Measurements from ENCODE around the gene IMMP2L. TPM values are rescaled to one million over a fixed set of nuclear protein-coding genes. Genes with fewer than 3 reads are reported as not detected.

Gene IMMP2L
- total RNA-seq, 2 donors from 2014 or later: 10.9 to 12.7 TPM

- peaks cover 2 to 11% of the 10 kb centered on the region in 2 donors for H3K27me3 Mint-ChIP-seq
- H3K4me3 Mint-ChIP-seq: no peak overlapping the region
- H3K9me3 Mint-ChIP-seq: no peaks in the 10 kb centered on the region
- DNase-seq (ENCODE audit: low spot score) (no peak), ATAC-seq (no peak)
- H3K36me3 Mint-ChIP-seq: peaks cover 4% of the 10 kb centered on the region
- no peaks in the 10 kb centered on the region for H3K4me1 Mint-ChIP-seq (ENCODE audit: low read depth in 2 of 2)
- no peak overlapping the region for H3K27ac Mint-ChIP-seq
These were observed 27.0 kb downstream of the IMMP2L start for GRCh38 chr7:111535142-111535870.

- peaks cover 11 to 13% of the 10 kb centered on the region in 2 donors for H3K27me3 Mint-ChIP-seq
- H3K36me3 Mint-ChIP-seq: no peaks in the 10 kb centered on the region
- DNase-seq (ENCODE audit: low spot score) (no peak), ATAC-seq (no peak)
- no peaks in the 10 kb centered on the region for H3K9me3 Mint-ChIP-seq
- no peak overlapping the region for H3K4me3 Mint-ChIP-seq
- H3K4me1 Mint-ChIP-seq (ENCODE audit: low read depth in 2 of 2): peaks cover 11 to 14% of the 10 kb centered on the region in 2 donors
- H3K27ac Mint-ChIP-seq: no peak overlapping the region
These were observed 29.7 kb downstream of the IMMP2L start for GRCh38 chr7:111532625-111533024.

GRCh38 chr7:111531993-111532392 lies 30.3 kb downstream of the IMMP2L start:
- no peak overlapping the region for H3K27ac Mint-ChIP-seq
- ATAC-seq (no peak), DNase-seq (ENCODE audit: low spot score) (no peak)
- H3K9me3 Mint-ChIP-seq: no peaks in the 10 kb centered on the region
- no peaks in the 10 kb centered on the region for H3K36me3 Mint-ChIP-seq
- no peak overlapping the region for H3K4me3 Mint-ChIP-seq
- peaks cover 12 to 14% of the 10 kb centered on the region in 2 donors for H3K27me3 Mint-ChIP-seq
- peaks cover 12 to 16% of the 10 kb centered on the region in 2 donors for H3K4me1 Mint-ChIP-seq (ENCODE audit: low read depth in 2 of 2)

- no peaks in the 10 kb centered on the region for H3K36me3 Mint-ChIP-seq
- DNase-seq (ENCODE audit: low spot score) (no peak), ATAC-seq (no peak)
- H3K9me3 Mint-ChIP-seq: no peaks in the 10 kb centered on the region
- H3K27ac Mint-ChIP-seq: no peak overlapping the region
- peaks cover 22 to 26% of the 10 kb centered on the region in 2 donors for H3K27me3 Mint-ChIP-seq
- H3K4me3 Mint-ChIP-seq: no peak overlapping the region
- peaks cover 19 to 24% of the 10 kb centered on the region in 2 donors for H3K4me1 Mint-ChIP-seq (ENCODE audit: low read depth in 2 of 2)
These were observed 32.0 kb downstream of the IMMP2L start for GRCh38 chr7:111530356-111530668.

GRCh38 chr7:111529507-111530355 lies 32.6 kb downstream of the IMMP2L start:
- peaks cover 24 to 32% of the 10 kb centered on the region in 2 donors for H3K27me3 Mint-ChIP-seq
- no peak for DNase-seq (ENCODE audit: low spot score)
- peaks cover 22 to 26% of the 10 kb centered on the region in 2 donors for H3K4me1 Mint-ChIP-seq (ENCODE audit: low read depth in 2 of 2)
- no peaks in the 10 kb centered on the region for H3K36me3 Mint-ChIP-seq
- ATAC-seq: no peak
- H3K4me3 Mint-ChIP-seq: no peak overlapping the region
- H3K27ac Mint-ChIP-seq: no peak overlapping the region
- no peaks in the 10 kb centered on the region for H3K9me3 Mint-ChIP-seq

GRCh38 chr7:111528331-111528730 lies 34.0 kb downstream of the IMMP2L start:
- H3K27me3 Mint-ChIP-seq: peaks cover 26 to 34% of the 10 kb centered on the region in 2 donors
- peaks cover 22 to 26% of the 10 kb centered on the region in 2 donors for H3K4me1 Mint-ChIP-seq (ENCODE audit: low read depth in 2 of 2)
- ATAC-seq: peak in 1 of 2 donors; percentile 60
- H3K36me3 Mint-ChIP-seq: no peaks in the 10 kb centered on the region
- H3K27ac Mint-ChIP-seq: peak overlapping the region in 1 of 2 donors; percentile 48
- H3K4me3 Mint-ChIP-seq: peak overlapping the region; percentile 31
- DNase-seq (ENCODE audit: low spot score): no peak
- no peaks in the 10 kb centered on the region for H3K9me3 Mint-ChIP-seq

- H3K9me3 Mint-ChIP-seq: no peaks in the 10 kb centered on the region
- ATAC-seq: no peak
- no peak for DNase-seq (ENCODE audit: low spot score)
- H3K4me3 Mint-ChIP-seq: no peak overlapping the region
- H3K27ac Mint-ChIP-seq: no peak overlapping the region
- peaks cover 26 to 34% of the 10 kb centered on the region in 2 donors for H3K27me3 Mint-ChIP-seq
- peaks cover 22 to 26% of the 10 kb centered on the region in 2 donors for H3K4me1 Mint-ChIP-seq (ENCODE audit: low read depth in 2 of 2)
- no peaks in the 10 kb centered on the region for H3K36me3 Mint-ChIP-seq
These were observed 34.7 kb downstream of the IMMP2L start for GRCh38 chr7:111527545-111527944.

- peaks cover 22 to 26% of the 10 kb centered on the region in 2 donors for H3K4me1 Mint-ChIP-seq (ENCODE audit: low read depth in 2 of 2)
- peaks cover 11% of the 10 kb centered on the region for H3K36me3 Mint-ChIP-seq
- H3K4me3 Mint-ChIP-seq: no peak overlapping the region
- peaks cover 4% of the 10 kb centered on the region for H3K9me3 Mint-ChIP-seq
- H3K27ac Mint-ChIP-seq: no peak overlapping the region
- H3K27me3 Mint-ChIP-seq: peaks cover 29% of the 10 kb centered on the region in 2 donors
- ATAC-seq: no peak
- no peak for DNase-seq (ENCODE audit: low spot score)
These were observed 37.2 kb downstream of the IMMP2L start for GRCh38 chr7:111525100-111525499.

GRCh38 chr7:111521660-111522059 lies 40.6 kb downstream of the IMMP2L start:
- H3K27ac Mint-ChIP-seq: no peak overlapping the region
- peaks cover 17 to 20% of the 10 kb centered on the region in 2 donors for H3K27me3 Mint-ChIP-seq
- H3K4me3 Mint-ChIP-seq: no peak overlapping the region
- peaks cover 11% of the 10 kb centered on the region for H3K36me3 Mint-ChIP-seq
- ATAC-seq: no peak
- H3K9me3 Mint-ChIP-seq: peaks cover 4% of the 10 kb centered on the region
- peaks cover 7% of the 10 kb centered on the region in 2 donors for H3K4me1 Mint-ChIP-seq (ENCODE audit: low read depth in 2 of 2)
- no peak for DNase-seq (ENCODE audit: low spot score)

- DNase-seq (ENCODE audit: low spot score): no peak
- Mint-ChIP-seq H3K36me3 (peaks cover 11% of the 10 kb centered on the region), H3K4me1 (ENCODE audit: low read depth in 2 of 2) (no peaks in the 10 kb centered on the region), H3K27me3 (peaks cover 0 to 7% of the 10 kb centered on the region in 2 donors), H3K4me3 (no peak overlapping the region), H3K9me3 (peaks cover 4% of the 10 kb centered on the region), H3K27ac (no peak overlapping the region)
- no peak for ATAC-seq
These were observed 44.0 kb downstream of the IMMP2L start for GRCh38 chr7:111518264-111518663.

- DNase-seq (ENCODE audit: low spot score) (no peak), ATAC-seq (no peak)
- H3K9me3 Mint-ChIP-seq: peaks cover 4% of the 10 kb centered on the region
- no peaks in the 10 kb centered on the region for H3K4me1 Mint-ChIP-seq (ENCODE audit: low read depth in 2 of 2)
- H3K27ac Mint-ChIP-seq: no peak overlapping the region
- no peak overlapping the region for H3K4me3 Mint-ChIP-seq
- peaks cover 11% of the 10 kb centered on the region for H3K36me3 Mint-ChIP-seq
- H3K27me3 Mint-ChIP-seq: peaks cover 0 to 7% of the 10 kb centered on the region in 2 donors
These were observed 44.7 kb downstream of the IMMP2L start for GRCh38 chr7:111517549-111517951.

- Mint-ChIP-seq H3K27me3 (peaks cover 0 to 3% of the 10 kb centered on the region in 2 donors), H3K36me3 (peaks cover 4% of the 10 kb centered on the region), H3K4me3 (no peak overlapping the region), H3K9me3 (no peaks in the 10 kb centered on the region), H3K27ac (no peak overlapping the region), H3K4me1 (ENCODE audit: low read depth in 2 of 2) (no peaks in the 10 kb centered on the region)
- DNase-seq (ENCODE audit: low spot score): no peak
- ATAC-seq: no peak
These were observed 45.7 kb downstream of the IMMP2L start for GRCh38 chr7:111516612-111517011.

GRCh38 chr7:111513566-111513965 lies 48.7 kb downstream of the IMMP2L start:
- H3K4me3 Mint-ChIP-seq: no peak overlapping the region
- ATAC-seq (no peak), DNase-seq (ENCODE audit: low spot score) (no peak)
- H3K4me1 Mint-ChIP-seq (ENCODE audit: low read depth in 2 of 2): peaks cover 4 to 6% of the 10 kb centered on the region in 2 donors
- no peaks in the 10 kb centered on the region for H3K27me3 Mint-ChIP-seq
- H3K36me3 Mint-ChIP-seq: no peaks in the 10 kb centered on the region
- no peak overlapping the region for H3K27ac Mint-ChIP-seq
- H3K9me3 Mint-ChIP-seq: no peaks in the 10 kb centered on the region

- H3K27ac Mint-ChIP-seq: no peak overlapping the region
- DNase-seq (ENCODE audit: low spot score) (no peak), ATAC-seq (no peak)
- H3K27me3 Mint-ChIP-seq: no peaks in the 10 kb centered on the region
- H3K4me1 Mint-ChIP-seq (ENCODE audit: low read depth in 2 of 2): peaks cover 4 to 6% of the 10 kb centered on the region in 2 donors
- H3K36me3 Mint-ChIP-seq: peaks cover 6% of the 10 kb centered on the region
- no peaks in the 10 kb centered on the region for H3K9me3 Mint-ChIP-seq
- H3K4me3 Mint-ChIP-seq: no peak overlapping the region
These were observed 50.4 kb downstream of the IMMP2L start for GRCh38 chr7:111511845-111512244.
